Upper lobe of right lung (tissue), 1 donor: ENCODE results near the gene C19orf25. TPM values are rescaled to one million over a fixed set of nuclear protein-coding genes. Genes with fewer than 3 reads are reported as not detected.

ENCODE experiments used
- ATAC-seq: fragments of 200-7000 bp; cut with Tn5 transposase; one replicate; pipeline ENCODE4 v1.9.1; 2020; ENCODE audit warnings: mild to moderate bottlenecking, moderate library complexity
- DNase-seq: peaks from one replicate; pipeline ENCODE4 v3.0.0-alpha.2; 2020
- H3K27ac ChIP-seq: fragments of 200-600 bp; one replicate; pipeline ENCODE4 v1.8.0; 2022
- H3K27me3 ChIP-seq: fragments of 200-600 bp; one replicate; pipeline ENCODE4 v1.8.0; 2022; ENCODE audit warnings: mild to moderate bottlenecking
- H3K36me3 ChIP-seq: fragments of 200-600 bp; one replicate; pipeline ENCODE4 v1.8.0; 2022
- H3K4me1 ChIP-seq: fragments of 200-600 bp; one replicate; pipeline ENCODE4 v1.8.0; 2022
- H3K4me3 ChIP-seq: fragments of 200-600 bp; one replicate; pipeline ENCODE4 v1.8.0; 2022; ENCODE audit warnings: mild to moderate bottlenecking
- H3K9me3 ChIP-seq: fragments of 200-600 bp; one replicate; pipeline ENCODE4 v1.8.0; 2022
- CTCF ChIP-seq: fragments of 200-600 bp; IDR thresholded peaks from one replicate; pipeline ENCODE4 v1.8.0; 2022; ENCODE audit warnings: antibody characterized with exemption
- intact Hi-C: fragments of 100-400 bp; cut with DNase I; formaldehyde crosslinking; loops from one replicate; pipeline ENCODE4 v1.11.0; 2022
- total RNA-seq: library from RNA; stranded (reverse); fragmentation: NEBNext Ultra II Directional; extraction: Animal tissue kit (Norgen Biotek cat#: 25700); gene quantifications from one replicate; pipeline ENCODE4 v1.2.1, GENCODE V29; 2021
- donor health status: DM: no; HTN: yes; CAD: no; lungs with severe emphysema.

The C19orf25 gene
- total RNA-seq, 1 donor from 2014 or later: 26.3 TPM

GRCh38 chr19:1457892-1458291, 21.1 kb downstream of the C19orf25 start:
- H3K4me3 ChIP-seq: no peak overlapping the region

GRCh38 chr19:1457031-1457739, 21.8 kb downstream of the C19orf25 start:
- no peak for DNase-seq

More at GRCh38 chr19:1457892-1458291, 21.1 kb downstream of the C19orf25 start:
- Histone ChIP-seq H3K4me1 (peaks cover 7% of the 10 kb centered on the region), H3K9me3 (no peaks in the 10 kb centered on the region), H3K27ac (no peak overlapping the region), H3K27me3 (peaks cover 54% of the 10 kb centered on the region), H3K36me3 (no peaks in the 10 kb centered on the region)
- DNase-seq (no peak), ATAC-seq (no peak)
- TF ChIP-seq CTCF: no peak
- intact Hi-C loops: no loop called here

GRCh38 chr19:1456121-1456900, 22.7 kb downstream of the C19orf25 start:
- ATAC-seq: no peak
- no peak overlapping the region for H3K27ac ChIP-seq
- H3K4me3 ChIP-seq: no peak overlapping the region
- intact Hi-C loops: no loop called here
- H3K4me1 ChIP-seq: peaks cover 7% of the 10 kb centered on the region
- peaks cover 70% of the 10 kb centered on the region for H3K27me3 ChIP-seq
- DNase-seq: no peak
- TF ChIP-seq CTCF: no peak
- no peaks in the 10 kb centered on the region for H3K9me3 ChIP-seq
- no peaks in the 10 kb centered on the region for H3K36me3 ChIP-seq

More at GRCh38 chr19:1457031-1457739, 21.8 kb downstream of the C19orf25 start:
- peaks cover 7% of the 10 kb centered on the region for H3K4me1 ChIP-seq
- intact Hi-C loops: no loop called here
- no peak overlapping the region for H3K27ac ChIP-seq
- no peaks in the 10 kb centered on the region for H3K36me3 ChIP-seq
- no peaks in the 10 kb centered on the region for H3K9me3 ChIP-seq
- H3K4me3 ChIP-seq: no peak overlapping the region
- no peak for TF ChIP-seq CTCF
- peaks cover 61% of the 10 kb centered on the region for H3K27me3 ChIP-seq
- no peak for ATAC-seq

- H3K9me3 ChIP-seq: no peaks in the 10 kb centered on the region
- TF ChIP-seq CTCF: no peak
- peaks cover 78% of the 10 kb centered on the region for H3K27me3 ChIP-seq
- peak; percentile 65 for ATAC-seq
- no peak overlapping the region for H3K4me3 ChIP-seq
- DNase-seq: no peak
- peaks cover 7% of the 10 kb centered on the region for H3K4me1 ChIP-seq
- no peaks in the 10 kb centered on the region for H3K36me3 ChIP-seq
- intact Hi-C loops: no loop called here
- H3K27ac ChIP-seq: no peak overlapping the region
Measured at GRCh38 chr19:1455336-1456120, 23.5 kb downstream of the C19orf25 start.

GRCh38 chr19:1455002-1455335, 24.0 kb downstream of the C19orf25 start:
- ATAC-seq (no peak), DNase-seq (no peak)
- TF ChIP-seq CTCF: no peak
- intact Hi-C loops: no loop called here
- Histone ChIP-seq H3K9me3 (no peaks in the 10 kb centered on the region), H3K36me3 (no peaks in the 10 kb centered on the region), H3K4me1 (peaks cover 7% of the 10 kb centered on the region), H3K4me3 (no peak overlapping the region), H3K27ac (no peak overlapping the region), H3K27me3 (peaks cover 83% of the 10 kb centered on the region)
